ENCODE results near the gene AKAP6.

DNA sequence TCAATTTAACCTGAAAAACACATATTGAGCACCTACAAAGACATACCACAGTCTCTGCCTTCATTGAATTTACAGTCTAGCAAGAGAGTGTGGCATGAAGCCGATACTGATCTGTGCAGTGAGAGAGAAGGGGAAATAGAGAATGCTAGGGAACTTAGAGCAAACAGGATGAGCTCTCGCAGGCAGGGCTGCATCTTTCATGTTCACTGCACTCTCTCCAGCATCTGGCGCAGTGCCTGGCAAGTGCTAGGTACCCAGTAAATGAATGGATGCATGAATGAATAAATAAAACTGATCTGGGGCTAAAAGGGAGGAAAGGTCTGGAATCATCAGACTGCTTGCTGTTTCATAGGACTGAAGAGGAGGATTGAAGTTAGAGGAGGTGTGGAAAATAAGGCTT lies 353.1 kb downstream of the AKAP6 start:
- TF ChIP-seq EZH2 (IDR thresholded peaks at IDR 0.05; ENCODE audit: borderline replicate concordance, low read length) (no peak), CTCF (IDR thresholded peaks at IDR 0.05; ENCODE audit: low read length) (no peak)
